ENCODE data around the gene NACC1. TPM values are rescaled to one million over a fixed set of nuclear protein-coding genes. Genes with fewer than 3 reads are reported as not detected.

The NACC1 gene
- total and polyA plus RNA-seq, 11 donors, result 28.7 to 88.2 (median 42.0) TPM

DNA sequence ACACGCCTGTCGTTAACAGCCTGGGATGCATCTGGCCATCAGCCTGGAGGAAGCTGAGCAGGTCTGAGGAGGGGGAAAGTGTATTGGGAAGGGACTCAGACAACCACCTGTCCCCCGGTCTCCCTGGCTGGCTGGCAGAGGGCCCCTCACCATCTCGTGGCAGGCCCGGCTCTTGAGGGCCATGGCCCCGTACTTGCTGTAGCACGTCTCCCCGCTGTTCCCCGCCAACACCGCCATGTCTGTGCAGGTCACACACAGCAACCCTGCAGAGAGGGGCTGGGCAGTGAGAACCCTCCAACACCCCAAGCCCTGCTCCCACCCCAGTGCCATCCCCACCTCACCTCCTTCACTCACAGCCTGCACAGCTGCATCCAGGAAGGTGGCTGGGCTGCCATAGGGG lies 5.5 kb upstream of the NACC1 start:
- intact Hi-C loops (cut with DNase I), result loop anchor here in 1 of 10 donors (10.0 kb wide), 1 partner anchor 152 kb away; no protein-coding TSS in a partner anchor
- Histone ChIP-seq H3K27ac (no peak overlapping the region), H3K27me3 (no peaks in the 10 kb centered on the region), H3K4me3 (no peak overlapping the region), H3K4me1 (peaks cover 3 to 21% (median 17%) of the 10 kb centered on the region in 12 donors), H3K36me3 (peaks cover 0 to 52% (median 43%) of the 10 kb centered on the region in 9 donors), H3K9me3 (no peaks in the 10 kb centered on the region)
- WGBS, 4 donors, result 88 to 96% (median 94%) methylated on average over 10 of the region's 10 CpGs
- no peak for TF ChIP-seq POLR2A (IDR thresholded peaks at IDR 0.05)
- ATAC-seq, result no peak
- no peak for DNase-seq

DNA sequence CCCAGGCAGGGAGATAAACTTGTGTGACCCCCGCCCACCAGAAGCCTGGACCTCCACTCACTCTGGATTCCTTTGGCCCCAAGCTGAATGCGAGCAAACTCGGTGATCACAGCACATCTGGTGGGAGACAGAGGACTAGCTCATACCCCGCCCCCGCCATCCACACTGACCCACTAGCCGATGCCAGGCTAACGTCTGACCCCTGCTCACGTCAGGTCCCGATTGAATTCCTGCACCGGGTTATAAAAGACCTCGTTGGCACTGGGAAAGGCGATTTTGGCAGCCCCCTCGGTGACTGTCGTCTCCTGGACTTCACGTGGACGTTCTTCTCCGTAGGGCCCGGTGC lies 2.2 kb upstream of the NACC1 start:
- no peak for TF ChIP-seq POLR2A (IDR thresholded peaks at IDR 0.05)
- TF ChIP-seq, protein P1, sequence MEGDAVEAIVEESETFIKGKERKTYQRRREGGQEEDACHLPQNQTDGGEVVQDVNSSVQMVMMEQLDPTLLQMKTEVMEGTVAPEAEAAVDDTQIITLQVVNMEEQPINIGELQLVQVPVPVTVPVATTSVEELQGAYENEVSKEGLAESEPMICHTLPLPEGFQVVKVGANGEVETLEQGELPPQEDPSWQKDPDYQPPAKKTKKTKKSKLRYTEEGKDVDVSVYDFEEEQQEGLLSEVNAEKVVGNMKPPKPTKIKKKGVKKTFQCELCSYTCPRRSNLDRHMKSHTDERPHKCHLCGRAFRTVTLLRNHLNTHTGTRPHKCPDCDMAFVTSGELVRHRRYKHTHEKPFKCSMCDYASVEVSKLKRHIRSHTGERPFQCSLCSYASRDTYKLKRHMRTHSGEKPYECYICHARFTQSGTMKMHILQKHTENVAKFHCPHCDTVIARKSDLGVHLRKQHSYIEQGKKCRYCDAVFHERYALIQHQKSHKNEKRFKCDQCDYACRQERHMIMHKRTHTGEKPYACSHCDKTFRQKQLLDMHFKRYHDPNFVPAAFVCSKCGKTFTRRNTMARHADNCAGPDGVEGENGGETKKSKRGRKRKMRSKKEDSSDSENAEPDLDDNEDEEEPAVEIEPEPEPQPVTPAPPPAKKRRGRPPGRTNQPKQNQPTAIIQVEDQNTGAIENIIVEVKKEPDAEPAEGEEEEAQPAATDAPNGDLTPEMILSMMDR (IDR thresholded peaks at IDR 0.05), result no peak
- peaks cover 0 to 37% (median 25%) of the 10 kb centered on the region in 9 donors for H3K36me3 ChIP-seq
- ATAC-seq (no peak), DNase-seq (no peak)
- intact Hi-C loops (cut with DNase I), result loop anchor here in 4 of 10 donors (2.0 to 10.0 kb wide), 3 partner anchors 35 to 149 kb away; partner anchors contain the start of genes IER2 (in 4 of the 4) and STX10 (in 4 of the 4)
- peak overlapping the region; percentile 72 to 99 (median 92) for H3K4me3 ChIP-seq
- peaks cover 5 to 45% (median 35%) of the 10 kb centered on the region in 12 donors for H3K4me1 ChIP-seq
- peak overlapping the region in 8 of 12 donors; percentile 62 to 88 (median 78) for H3K27ac ChIP-seq
- H3K9me3 ChIP-seq, result no peaks in the 10 kb centered on the region
- no peaks in the 10 kb centered on the region for H3K27me3 ChIP-seq
- 0 to 3% (median 2%) methylated on average over 14 to 18 of the region's 18 CpGs for WGBS, 4 donors

DNA sequence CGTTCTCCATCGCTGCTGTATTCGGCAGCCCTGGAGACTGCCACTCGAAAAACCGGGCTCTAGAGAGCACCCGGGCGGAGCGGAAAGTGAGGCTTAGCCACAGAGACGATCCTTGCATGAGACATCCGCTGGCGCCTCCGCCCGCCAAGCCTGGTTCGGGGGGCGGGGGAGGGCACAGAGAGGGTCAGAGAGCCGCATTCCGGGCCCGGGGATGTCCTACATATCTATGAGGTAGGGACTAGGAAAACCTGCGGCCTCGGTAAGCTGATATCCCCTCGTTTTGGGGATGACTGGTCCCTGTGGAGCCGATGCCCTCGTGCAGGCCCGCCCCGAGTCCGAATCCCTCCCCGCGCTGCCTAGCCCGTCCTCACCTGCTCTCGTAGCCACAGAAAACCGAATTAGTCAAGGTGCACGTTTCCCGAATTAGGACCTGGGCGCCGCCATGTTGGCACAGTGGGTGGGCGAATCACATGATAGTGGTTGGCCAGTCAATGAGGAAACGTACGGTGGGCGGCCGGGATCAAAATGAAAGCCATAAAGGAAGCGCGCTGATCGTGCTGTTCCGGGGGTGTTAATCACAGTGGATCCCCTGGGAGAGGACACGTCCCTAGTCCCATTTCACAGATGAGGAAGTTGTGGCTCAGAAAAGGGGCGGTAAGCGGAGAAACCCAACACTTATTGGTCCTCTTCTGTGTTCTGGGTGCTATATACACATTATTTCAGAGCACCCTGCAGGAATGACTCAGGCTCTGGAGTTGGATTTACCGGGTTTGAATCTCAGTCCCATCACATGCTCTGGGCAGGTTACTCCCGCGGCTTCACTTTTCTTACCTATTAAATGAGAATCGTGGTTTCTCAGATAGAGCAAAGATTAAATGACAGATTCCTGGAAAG lies 1.5 kb upstream of the NACC1 start, which contains the start of gene TRMT1:
Gene TRMT1, minus strand, starts transcription at position 459 of the 894 bp plus-strand sequence. Its CDS starts 341 bp downstream, at position 118.
- Histone ChIP-seq H3K4me3 (peak within 1 kb of the TSS; percentile 72 to 99 (median 92)), H3K4me1 (peaks cover 5 to 49% (median 35%) of the 10 kb centered on the region in 12 donors), H3K36me3 (peaks cover 0 to 37% (median 25%) of the 10 kb centered on the region in 9 donors), H3K27ac (peak within 1 kb of the TSS; percentile 10 to 88 (median 74)), H3K9me3 (no peaks in the 10 kb centered on the region), H3K27me3 (no peaks in the 10 kb centered on the region)
- intact Hi-C loops (cut with DNase I), result loop anchor here in 4 of 10 donors (2.0 to 10.0 kb wide), 3 partner anchors 34 to 148 kb away; partner anchors contain the start of genes IER2 (in 4 of the 4) and STX10 (in 4 of the 4)
- DNase-seq, result peak; percentile 93 to 95 (median 94)
- WGBS, 4 donors, result 0 to 1% (median 0%) methylated on average over 37 to 51 of the region's 51 CpGs
- no peak for TF ChIP-seq POLR2A (IDR thresholded peaks at IDR 0.05)
- TF ChIP-seq, protein P1 (IDR thresholded peaks at IDR 0.05), result no peak
- peak; percentile 76 to 91 (median 80) for ATAC-seq

DNA sequence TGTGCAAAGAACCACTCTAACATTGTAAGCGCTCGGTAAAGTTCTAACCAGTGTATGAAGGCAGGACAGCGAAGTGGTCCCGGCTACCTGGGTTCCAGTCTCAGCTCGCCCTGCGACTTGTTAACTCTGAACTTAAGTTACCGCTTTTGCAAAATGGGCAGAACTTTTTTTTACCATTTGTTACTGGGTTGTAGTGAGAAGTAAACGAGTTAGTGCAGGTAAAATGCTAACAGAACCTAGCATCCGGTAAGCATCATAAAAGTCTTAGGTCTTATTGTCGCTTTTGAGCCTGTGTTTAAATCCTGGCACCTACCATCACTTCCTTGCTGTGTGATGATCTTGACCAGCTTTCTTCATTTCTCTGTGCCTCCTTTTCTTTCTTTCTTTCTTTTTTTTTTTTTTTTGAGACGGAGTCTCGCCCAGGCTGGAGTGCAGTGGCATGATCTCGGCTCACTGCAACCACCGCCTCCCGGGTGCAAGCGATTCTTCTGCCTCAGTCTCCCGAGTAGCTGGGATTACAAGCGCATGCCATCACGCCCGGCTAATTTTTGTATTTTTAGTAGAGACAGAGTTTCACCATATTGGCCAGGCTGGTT lies 790 bp upstream of the NACC1 start:
- intact Hi-C loops (cut with DNase I), result loop anchor here in 4 of 10 donors (2.0 to 10.0 kb wide), 3 partner anchors 34 to 148 kb away; partner anchors contain the start of genes IER2 (in 4 of the 4) and STX10 (in 4 of the 4)
- Histone ChIP-seq H3K27me3 (no peaks in the 10 kb centered on the region), H3K4me1 (peaks cover 5 to 53% (median 35%) of the 10 kb centered on the region in 12 donors), H3K9me3 (no peaks in the 10 kb centered on the region), H3K36me3 (peaks cover 0 to 37% (median 20%) of the 10 kb centered on the region in 9 donors), H3K27ac (peak overlapping the region; percentile 10 to 88 (median 74)), H3K4me3 (peak overlapping the region; percentile 72 to 99 (median 92))
- no peak for TF ChIP-seq POLR2A (IDR thresholded peaks at IDR 0.05)
- TF ChIP-seq, protein P1 (IDR thresholded peaks at IDR 0.05), result no peak
- WGBS, 4 donors, result 15 to 27% (median 18%) methylated on average over 20 of the region's 20 CpGs
- ATAC-seq (peak in 2 of 4 donors; percentile 6 to 8), DNase-seq (no peak)

Measured in heart left ventricle (tissue), 16 donors.